ENCODE data around the gene BNIP2.

Gene BNIP2

DNA sequence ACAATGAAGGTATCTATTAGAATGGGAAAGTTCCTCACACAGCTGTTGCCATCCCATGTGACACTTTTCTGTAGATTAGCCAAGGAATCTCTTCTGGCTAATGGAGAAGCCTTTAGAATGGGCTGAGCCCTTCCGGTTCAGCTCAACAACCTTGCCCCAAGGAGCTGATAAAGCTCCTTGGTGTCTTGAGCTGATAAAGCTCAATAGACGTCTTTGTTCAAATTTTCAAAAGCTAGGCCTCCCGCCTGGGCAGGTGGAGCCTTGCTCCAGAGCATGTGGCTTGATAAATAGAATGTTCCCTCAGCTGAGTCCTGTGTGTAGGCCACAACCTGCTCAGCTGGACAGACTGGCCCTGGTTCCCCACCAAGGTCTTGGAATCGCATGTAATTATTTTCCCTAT, 7.2 kb upstream of the BNIP2 start:
- TF ChIP-seq, protein P1, sequence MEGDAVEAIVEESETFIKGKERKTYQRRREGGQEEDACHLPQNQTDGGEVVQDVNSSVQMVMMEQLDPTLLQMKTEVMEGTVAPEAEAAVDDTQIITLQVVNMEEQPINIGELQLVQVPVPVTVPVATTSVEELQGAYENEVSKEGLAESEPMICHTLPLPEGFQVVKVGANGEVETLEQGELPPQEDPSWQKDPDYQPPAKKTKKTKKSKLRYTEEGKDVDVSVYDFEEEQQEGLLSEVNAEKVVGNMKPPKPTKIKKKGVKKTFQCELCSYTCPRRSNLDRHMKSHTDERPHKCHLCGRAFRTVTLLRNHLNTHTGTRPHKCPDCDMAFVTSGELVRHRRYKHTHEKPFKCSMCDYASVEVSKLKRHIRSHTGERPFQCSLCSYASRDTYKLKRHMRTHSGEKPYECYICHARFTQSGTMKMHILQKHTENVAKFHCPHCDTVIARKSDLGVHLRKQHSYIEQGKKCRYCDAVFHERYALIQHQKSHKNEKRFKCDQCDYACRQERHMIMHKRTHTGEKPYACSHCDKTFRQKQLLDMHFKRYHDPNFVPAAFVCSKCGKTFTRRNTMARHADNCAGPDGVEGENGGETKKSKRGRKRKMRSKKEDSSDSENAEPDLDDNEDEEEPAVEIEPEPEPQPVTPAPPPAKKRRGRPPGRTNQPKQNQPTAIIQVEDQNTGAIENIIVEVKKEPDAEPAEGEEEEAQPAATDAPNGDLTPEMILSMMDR (IDR thresholded peaks at IDR 0.05): no peak
- no peaks in the 10 kb centered on the region for H3K4me1 ChIP-seq
- no peaks in the 10 kb centered on the region for H3K36me3 ChIP-seq
- no peak overlapping the region for H3K27ac ChIP-seq
- H3K9me3 ChIP-seq: no peaks in the 10 kb centered on the region
- H3K4me3 ChIP-seq: no peak overlapping the region
- no peak for DNase-seq
- H3K27me3 ChIP-seq: no peaks in the 10 kb centered on the region
- intact Hi-C loops (cut with DNase I; ENCODE audit: low total_unique reads): no loop called here

DNA sequence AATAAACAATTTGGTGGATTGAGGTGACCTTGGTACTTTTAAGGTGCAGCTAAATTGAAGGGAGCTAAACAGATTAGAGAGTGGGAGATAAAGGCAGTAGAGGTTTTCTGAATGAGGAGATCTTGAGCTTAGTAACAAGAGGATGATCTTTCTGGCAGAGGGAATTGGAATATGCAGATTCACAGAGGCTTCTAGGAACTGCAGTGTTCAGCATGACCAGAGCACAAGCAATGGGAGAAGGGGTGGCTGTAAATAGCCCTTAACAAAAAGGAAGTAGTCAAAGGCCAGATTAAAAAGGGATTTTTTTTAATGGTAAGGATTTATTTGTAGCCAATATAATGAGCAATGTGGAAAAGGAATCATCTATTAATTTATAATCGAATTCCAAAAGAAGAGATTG, 5.7 kb upstream of the BNIP2 start:
- H3K9me3 ChIP-seq: no peaks in the 10 kb centered on the region
- TF ChIP-seq, protein P1 (IDR thresholded peaks at IDR 0.05): no peak
- no peaks in the 10 kb centered on the region for H3K36me3 ChIP-seq
- no peak for DNase-seq
- H3K27ac ChIP-seq: no peak overlapping the region
- H3K4me3 ChIP-seq: no peak overlapping the region
- H3K4me1 ChIP-seq: peaks cover 0 to 4% (median 0%) of the 10 kb centered on the region in 4 donors
- H3K27me3 ChIP-seq: no peaks in the 10 kb centered on the region
- intact Hi-C loops (cut with DNase I; ENCODE audit: low total_unique reads): no loop called here

DNA sequence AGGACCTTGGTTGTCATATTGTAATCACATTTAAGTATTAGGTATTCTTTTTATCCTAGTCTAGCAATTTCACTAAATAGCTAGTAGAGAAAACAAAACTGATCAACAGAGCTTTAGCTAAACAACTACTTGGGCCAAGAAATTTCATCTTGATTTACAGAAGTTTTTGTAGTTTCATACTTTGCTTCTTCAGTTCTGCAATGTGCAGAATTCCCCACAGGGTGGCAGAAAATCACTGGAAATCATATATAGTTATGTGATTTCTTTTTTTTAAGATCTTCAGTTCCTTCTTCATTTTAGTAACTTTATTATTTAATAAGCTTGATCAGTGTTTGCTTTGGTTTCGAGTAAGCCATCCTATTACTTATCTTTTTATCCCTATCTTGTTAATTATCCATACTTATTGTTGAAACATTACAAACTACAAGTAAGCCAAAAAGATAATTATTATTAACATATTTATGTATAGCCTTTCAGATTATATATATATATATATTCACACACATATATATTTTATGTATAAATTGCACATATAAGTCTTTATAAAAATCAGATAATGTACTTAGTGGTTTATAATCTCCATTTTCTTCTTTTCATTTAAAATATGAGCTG, 2.2 kb upstream of the BNIP2 start:
- intact Hi-C loops (cut with DNase I; ENCODE audit: low total_unique reads): no loop called here
- H3K36me3 ChIP-seq: no peaks in the 10 kb centered on the region
- H3K27ac ChIP-seq: peak overlapping the region in 1 of 2 donors; percentile 96
- peaks cover 0 to 24% (median 14%) of the 10 kb centered on the region in 4 donors for H3K4me1 ChIP-seq
- no peaks in the 10 kb centered on the region for H3K9me3 ChIP-seq
- peak in 1 of 2 donors; percentile 72 for DNase-seq
- TF ChIP-seq, protein P1 (IDR thresholded peaks at IDR 0.05): peak; percentile 58 to 65
- no peak overlapping the region for H3K4me3 ChIP-seq
- no peaks in the 10 kb centered on the region for H3K27me3 ChIP-seq

DNA sequence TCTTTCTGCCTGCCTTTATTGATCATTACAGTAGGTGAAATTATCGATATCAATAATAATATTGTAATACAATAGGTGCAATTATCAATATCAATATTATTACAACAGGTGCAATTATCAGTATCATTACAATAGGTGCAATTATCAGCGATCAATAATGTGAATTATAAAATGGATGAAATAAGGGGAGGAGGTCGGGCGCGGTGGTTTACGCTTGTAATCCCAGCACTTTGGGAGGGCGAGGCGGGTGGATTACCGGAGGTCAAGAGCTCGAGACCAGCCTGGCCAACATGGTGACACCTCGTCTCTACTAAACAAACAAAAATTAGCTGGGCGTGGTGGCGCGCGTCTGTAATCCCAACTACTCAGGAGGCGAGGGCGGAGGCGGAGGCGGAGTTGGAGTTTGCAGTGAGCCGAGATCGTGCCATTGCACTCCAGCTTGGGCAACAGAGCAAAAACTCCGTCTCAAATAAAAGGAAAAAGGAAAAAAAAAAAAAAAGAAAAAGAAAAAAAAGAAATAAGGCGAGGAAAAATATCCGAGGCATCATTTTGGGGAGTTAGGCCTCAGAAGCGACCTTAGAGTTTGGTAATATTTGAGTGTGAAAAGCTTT, 611 bp upstream of the BNIP2 start:
- Histone ChIP-seq H3K27ac (peak overlapping the region; percentile 91 to 96), H3K4me3 (peak overlapping the region; percentile 72 to 86), H3K36me3 (no peaks in the 10 kb centered on the region), H3K4me1 (peaks cover 0 to 39% (median 19%) of the 10 kb centered on the region in 4 donors), H3K9me3 (no peaks in the 10 kb centered on the region), H3K27me3 (no peaks in the 10 kb centered on the region)
- intact Hi-C loops (cut with DNase I; ENCODE audit: low total_unique reads): no loop called here
- peak; percentile 94 to 95 for DNase-seq
- TF ChIP-seq, protein P1 (IDR thresholded peaks at IDR 0.05): no peak

DNA sequence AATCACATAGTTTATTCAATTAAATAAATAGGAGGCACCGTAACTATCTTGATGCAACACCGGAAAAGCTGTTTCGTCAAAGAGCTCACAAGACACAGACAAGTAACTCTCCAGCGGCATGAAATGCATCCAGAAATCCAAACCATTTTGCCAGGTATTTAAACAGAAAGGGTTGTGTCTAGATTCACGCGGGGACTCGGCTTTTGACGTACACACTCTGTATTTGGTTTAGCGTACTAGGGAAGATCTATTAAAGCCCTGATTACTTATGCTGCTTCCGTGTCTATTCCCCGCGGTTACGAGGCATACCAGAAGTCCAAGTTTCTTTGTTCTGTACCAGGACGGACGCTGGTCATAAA, 718 bp downstream of the BNIP2 start:
- peak in 1 of 2 donors; percentile 68 for DNase-seq
- H3K4me1 ChIP-seq: peaks cover 0 to 48% (median 20%) of the 10 kb centered on the region in 4 donors
- intact Hi-C loops (cut with DNase I; ENCODE audit: low total_unique reads): no loop called here

More for the DNA sequence above, 718 bp downstream of the BNIP2 start:
- Histone ChIP-seq H3K27me3 (no peaks in the 10 kb centered on the region), H3K4me3 (peak overlapping the region; percentile 72 to 86), H3K36me3 (no peaks in the 10 kb centered on the region), H3K9me3 (no peaks in the 10 kb centered on the region), H3K27ac (peak overlapping the region; percentile 91 to 96)
- TF ChIP-seq, protein P1 (IDR thresholded peaks at IDR 0.05): no peak

All from tibial artery (tissue), 4 donors.